ENCODE data around the gene EPN3.

DNA sequence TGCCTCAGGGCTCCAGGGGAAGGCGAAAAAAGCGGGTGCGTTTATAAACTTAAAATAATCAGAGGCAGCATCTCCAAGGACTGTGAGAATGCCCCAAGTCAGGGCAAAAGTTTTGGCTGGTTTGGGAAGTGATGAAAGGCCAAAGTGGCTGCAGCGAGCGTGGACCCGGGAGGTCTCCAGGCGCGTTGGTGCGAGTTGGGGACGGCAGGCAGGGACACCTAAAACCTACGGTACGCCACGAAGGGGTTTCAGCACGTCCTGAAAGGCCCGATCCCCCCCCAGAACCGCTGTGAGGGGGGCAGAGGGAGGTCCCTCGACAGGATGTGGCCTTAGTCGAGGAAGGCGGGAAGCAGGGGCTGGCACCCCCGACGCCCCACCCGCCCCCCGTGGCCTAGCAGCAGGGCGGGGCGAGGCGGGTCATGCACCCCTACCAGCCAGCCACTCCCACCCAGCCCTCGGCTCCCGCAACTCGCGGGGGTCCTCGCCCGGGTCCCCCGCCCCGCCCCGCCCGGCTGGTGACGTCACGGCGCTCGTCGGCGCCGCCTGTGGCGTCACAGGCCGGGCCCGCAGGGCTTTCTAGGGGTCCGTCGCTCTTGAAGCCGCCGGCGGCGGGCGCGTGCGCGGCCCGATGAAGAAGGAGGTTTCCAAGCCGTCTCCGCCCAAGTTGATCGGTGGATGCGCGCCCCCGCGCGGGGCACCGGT is 24.5 kb upstream of the EPN3 start, which contains the start of gene MYCBPAP:
- TF ChIP-seq SP1 (IDR thresholded peaks at IDR 0.05) = no peak
- no peak for TF ChIP-seq HDGF (IDR thresholded peaks at IDR 0.05; ENCODE audit: borderline replicate concordance)
- TF ChIP-seq CTBP1 (IDR thresholded peaks at IDR 0.05; ENCODE audit: borderline replicate concordance) = no peak
- TF ChIP-seq TARDBP (IDR thresholded peaks at IDR 0.05) = no peak
- TF ChIP-seq BHLHE40 (IDR thresholded peaks at IDR 0.05; ENCODE audit: borderline replicate concordance) = no peak
- TF ChIP-seq NFRKB (IDR thresholded peaks at IDR 0.05) = no peak
- no peak for TF ChIP-seq ARNT (IDR thresholded peaks at IDR 0.05)
- no peak for TF ChIP-seq SUZ12 (IDR thresholded peaks at IDR 0.05)
- TF ChIP-seq, protein P1, sequence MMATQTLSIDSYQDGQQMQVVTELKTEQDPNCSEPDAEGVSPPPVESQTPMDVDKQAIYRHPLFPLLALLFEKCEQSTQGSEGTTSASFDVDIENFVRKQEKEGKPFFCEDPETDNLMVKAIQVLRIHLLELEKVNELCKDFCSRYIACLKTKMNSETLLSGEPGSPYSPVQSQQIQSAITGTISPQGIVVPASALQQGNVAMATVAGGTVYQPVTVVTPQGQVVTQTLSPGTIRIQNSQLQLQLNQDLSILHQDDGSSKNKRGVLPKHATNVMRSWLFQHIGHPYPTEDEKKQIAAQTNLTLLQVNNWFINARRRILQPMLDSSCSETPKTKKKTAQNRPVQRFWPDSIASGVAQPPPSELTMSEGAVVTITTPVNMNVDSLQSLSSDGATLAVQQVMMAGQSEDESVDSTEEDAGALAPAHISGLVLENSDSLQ (IDR thresholded peaks at IDR 0.05) = no peak
- TF ChIP-seq FOXM1 (IDR thresholded peaks at IDR 0.05; ENCODE audit: borderline replicate concordance) = no peak
- TF ChIP-seq FOXA1 (IDR thresholded peaks at IDR 0.05) = no peak
- no peak for TF ChIP-seq ZNF384 (IDR thresholded peaks at IDR 0.05)
- no peak for TF ChIP-seq ELF4 (IDR thresholded peaks at IDR 0.05)

Measured in HEK293T (cell line).